ENCODE measurements around the gene ACOT7.

DNA sequence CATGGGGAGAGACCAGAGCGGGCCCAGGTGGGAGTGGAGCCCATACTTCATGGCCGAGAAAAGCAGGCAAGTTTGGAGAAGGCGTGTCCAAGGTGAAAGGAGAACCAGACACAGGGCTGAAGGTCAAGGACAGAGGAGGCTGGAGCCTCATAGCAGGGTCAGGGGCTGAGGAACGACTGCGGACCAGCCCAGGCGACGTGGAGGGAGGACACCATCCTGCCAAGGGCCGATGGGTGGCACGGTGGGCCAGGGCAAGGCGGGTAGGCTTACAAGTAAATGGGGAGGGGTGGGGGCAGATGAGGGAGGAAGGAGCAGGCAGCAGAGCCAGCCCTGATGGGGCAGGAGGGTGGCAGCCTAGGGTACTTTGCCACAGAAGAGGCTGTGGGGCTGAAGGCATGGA lies 114.5 kb downstream of the ACOT7 start:
- TF ChIP-seq, protein P1, sequence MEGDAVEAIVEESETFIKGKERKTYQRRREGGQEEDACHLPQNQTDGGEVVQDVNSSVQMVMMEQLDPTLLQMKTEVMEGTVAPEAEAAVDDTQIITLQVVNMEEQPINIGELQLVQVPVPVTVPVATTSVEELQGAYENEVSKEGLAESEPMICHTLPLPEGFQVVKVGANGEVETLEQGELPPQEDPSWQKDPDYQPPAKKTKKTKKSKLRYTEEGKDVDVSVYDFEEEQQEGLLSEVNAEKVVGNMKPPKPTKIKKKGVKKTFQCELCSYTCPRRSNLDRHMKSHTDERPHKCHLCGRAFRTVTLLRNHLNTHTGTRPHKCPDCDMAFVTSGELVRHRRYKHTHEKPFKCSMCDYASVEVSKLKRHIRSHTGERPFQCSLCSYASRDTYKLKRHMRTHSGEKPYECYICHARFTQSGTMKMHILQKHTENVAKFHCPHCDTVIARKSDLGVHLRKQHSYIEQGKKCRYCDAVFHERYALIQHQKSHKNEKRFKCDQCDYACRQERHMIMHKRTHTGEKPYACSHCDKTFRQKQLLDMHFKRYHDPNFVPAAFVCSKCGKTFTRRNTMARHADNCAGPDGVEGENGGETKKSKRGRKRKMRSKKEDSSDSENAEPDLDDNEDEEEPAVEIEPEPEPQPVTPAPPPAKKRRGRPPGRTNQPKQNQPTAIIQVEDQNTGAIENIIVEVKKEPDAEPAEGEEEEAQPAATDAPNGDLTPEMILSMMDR (IDR thresholded peaks at IDR 0.05; ENCODE audit: poor library complexity): no peak
- TF ChIP-seq EZH2 (IDR thresholded peaks at IDR 0.05; ENCODE audit: borderline replicate concordance): no peak
